RWPE2 (cell line): ENCODE data around the gene BACE2.

Experiments used
- ATAC-seq: fragments of 200-7000 bp; cut with Tn5 transposase; 3 replicates; pipeline ENCODE4 v1.9.1; 2021; ENCODE audit warnings: low read depth
- DNase-seq: peaks from one replicate; pipeline ENCODE4 v3.0.0-alpha.2; 2020; ENCODE audit warnings: low spot score
- H3K27ac ChIP-seq: fragments of 450-650 bp; 2 replicates; pipeline ENCODE4 v1.5.1; 2017; ENCODE audit warnings: mild to moderate bottlenecking; ENCODE audit not compliant: poor library complexity, severe bottlenecking
- H3K27me3 ChIP-seq: fragments of 250-450 bp; sonication (Bioruptor Pico); 2 replicates; pipeline ENCODE4 v1.5.1; 2021; ENCODE audit warnings: mild to moderate bottlenecking, moderate library complexity; ENCODE audit not compliant: insufficient read depth, poor library complexity, severe bottlenecking
- H3K36me3 ChIP-seq: fragments of 250-450 bp; sonication (Bioruptor Pico); 2 replicates; pipeline ENCODE4 v1.5.1; 2020; ENCODE audit warnings: low read depth, mild to moderate bottlenecking, moderate library complexity
- H3K4me1 ChIP-seq: fragments of 250-450 bp; sonication (Bioruptor Pico); 2 replicates; pipeline ENCODE4 v1.5.1; 2021; ENCODE audit warnings: mild to moderate bottlenecking, moderate library complexity; ENCODE audit not compliant: insufficient read depth, poor library complexity, severe bottlenecking
- H3K4me3 ChIP-seq: fragments of 250-450 bp; sonication (Bioruptor Pico); 2 replicates; pipeline ENCODE4 v1.5.1; 2021; ENCODE audit warnings: mild to moderate bottlenecking, moderate library complexity; ENCODE audit not compliant: severe bottlenecking
- H3K9me3 ChIP-seq: fragments of 250-450 bp; sonication (Bioruptor Pico); 2 replicates; pipeline ENCODE4 v1.5.1; 2021; ENCODE audit warnings: mild to moderate bottlenecking, moderate library complexity; ENCODE audit not compliant: severe bottlenecking
- TF ChIP-seq, protein P1 (sequence below): fragments of 450-650 bp; IDR thresholded peaks from one replicate; pipeline ENCODE4 v1.5.1; 2017; ENCODE audit warnings: mild to moderate bottlenecking, moderate library complexity; ENCODE audit not compliant: poor library complexity, severe bottlenecking

BACE2 gene

GRCh38 chr21:41162096-41162495 is 5.9 kb upstream of the BACE2 start:
- no peak for ATAC-seq
- TF ChIP-seq, protein P1, sequence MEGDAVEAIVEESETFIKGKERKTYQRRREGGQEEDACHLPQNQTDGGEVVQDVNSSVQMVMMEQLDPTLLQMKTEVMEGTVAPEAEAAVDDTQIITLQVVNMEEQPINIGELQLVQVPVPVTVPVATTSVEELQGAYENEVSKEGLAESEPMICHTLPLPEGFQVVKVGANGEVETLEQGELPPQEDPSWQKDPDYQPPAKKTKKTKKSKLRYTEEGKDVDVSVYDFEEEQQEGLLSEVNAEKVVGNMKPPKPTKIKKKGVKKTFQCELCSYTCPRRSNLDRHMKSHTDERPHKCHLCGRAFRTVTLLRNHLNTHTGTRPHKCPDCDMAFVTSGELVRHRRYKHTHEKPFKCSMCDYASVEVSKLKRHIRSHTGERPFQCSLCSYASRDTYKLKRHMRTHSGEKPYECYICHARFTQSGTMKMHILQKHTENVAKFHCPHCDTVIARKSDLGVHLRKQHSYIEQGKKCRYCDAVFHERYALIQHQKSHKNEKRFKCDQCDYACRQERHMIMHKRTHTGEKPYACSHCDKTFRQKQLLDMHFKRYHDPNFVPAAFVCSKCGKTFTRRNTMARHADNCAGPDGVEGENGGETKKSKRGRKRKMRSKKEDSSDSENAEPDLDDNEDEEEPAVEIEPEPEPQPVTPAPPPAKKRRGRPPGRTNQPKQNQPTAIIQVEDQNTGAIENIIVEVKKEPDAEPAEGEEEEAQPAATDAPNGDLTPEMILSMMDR: no peak
- no peaks in the 10 kb centered on the region for H3K27me3 ChIP-seq

GRCh38 chr21:41163091-41163490 is 4.9 kb upstream of the BACE2 start:
- Histone ChIP-seq H3K36me3 (no peaks in the 10 kb centered on the region), H3K27ac (no peak overlapping the region), H3K27me3 (no peaks in the 10 kb centered on the region), H3K4me3 (no peak overlapping the region), H3K4me1 (peaks cover 10% of the 10 kb centered on the region), H3K9me3 (peaks cover 3% of the 10 kb centered on the region)
- no peak for DNase-seq
- ATAC-seq: no peak
- TF ChIP-seq, protein P1: no peak

More at GRCh38 chr21:41162096-41162495, 5.9 kb upstream of the BACE2 start:
- Histone ChIP-seq H3K36me3 (no peaks in the 10 kb centered on the region), H3K4me1 (peaks cover 10% of the 10 kb centered on the region), H3K4me3 (no peak overlapping the region), H3K27ac (no peak overlapping the region), H3K9me3 (peaks cover 3% of the 10 kb centered on the region)
- no peak for DNase-seq

DNA sequence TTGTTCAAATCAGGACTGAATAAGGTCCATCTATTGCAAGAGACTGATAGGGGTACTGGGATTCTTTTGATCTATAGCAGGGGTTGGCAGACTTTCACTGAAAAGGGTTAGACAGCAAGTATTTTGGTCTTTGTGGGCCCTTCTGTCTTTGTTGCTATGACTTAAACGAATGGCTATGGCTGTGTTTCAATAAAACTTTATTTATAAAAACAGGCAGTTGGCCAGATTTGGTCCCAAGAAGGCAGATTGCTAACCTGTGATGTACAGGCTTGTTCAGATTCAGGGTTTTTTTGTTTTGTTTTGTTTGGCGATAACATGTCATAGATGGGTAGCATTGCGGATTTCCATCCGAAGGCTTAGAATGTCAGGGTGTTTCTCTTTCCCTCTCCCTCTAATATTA is 3.9 kb upstream of the BACE2 start:
- TF ChIP-seq, protein P1: no peak
- H3K4me1 ChIP-seq: peaks cover 10% of the 10 kb centered on the region
- H3K36me3 ChIP-seq: no peaks in the 10 kb centered on the region
- no peak for DNase-seq
- H3K27ac ChIP-seq: no peak overlapping the region
- no peaks in the 10 kb centered on the region for H3K9me3 ChIP-seq
- H3K27me3 ChIP-seq: no peaks in the 10 kb centered on the region
- no peak for ATAC-seq
- no peak overlapping the region for H3K4me3 ChIP-seq

DNA sequence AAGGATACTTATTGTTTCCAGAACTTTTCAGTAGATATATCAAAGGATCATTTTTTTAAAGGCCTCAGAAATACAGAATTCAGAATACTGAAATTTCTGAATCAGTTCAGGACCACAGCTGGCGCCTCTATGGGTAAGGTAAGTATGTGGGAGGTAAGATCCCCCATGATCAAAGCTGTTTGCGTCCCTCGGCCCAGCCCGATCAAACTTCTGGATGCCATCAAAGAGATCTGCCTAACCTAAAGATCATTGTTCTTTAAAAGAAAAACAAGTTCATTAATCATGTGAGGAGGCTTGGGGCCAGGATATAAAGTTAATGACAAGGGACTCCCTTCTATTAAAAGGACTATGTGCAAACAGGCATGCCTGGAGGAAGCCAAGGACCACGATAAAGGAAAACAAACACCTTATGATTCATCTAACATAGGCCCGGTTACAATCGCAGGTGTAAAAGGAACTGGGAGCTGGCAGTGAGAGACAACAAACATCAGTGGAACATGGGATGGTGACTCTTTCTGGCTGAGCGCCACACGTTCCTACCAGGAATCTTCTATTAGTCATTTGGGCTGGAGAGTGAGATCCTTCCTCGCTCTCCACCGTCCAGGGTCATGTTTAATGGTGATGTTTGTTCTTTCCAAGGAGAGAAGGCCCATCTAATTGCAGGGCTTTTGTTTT is 2.8 kb upstream of the BACE2 start:
- DNase-seq: peak; percentile 87
- no peak overlapping the region for H3K4me3 ChIP-seq
- TF ChIP-seq, protein P1: no peak
- ATAC-seq: peak; percentile 69
- H3K27me3 ChIP-seq: no peaks in the 10 kb centered on the region
- H3K4me1 ChIP-seq: peaks cover 18% of the 10 kb centered on the region
- H3K36me3 ChIP-seq: no peaks in the 10 kb centered on the region
- H3K9me3 ChIP-seq: no peaks in the 10 kb centered on the region
- no peak overlapping the region for H3K27ac ChIP-seq

- Histone ChIP-seq H3K36me3 (peaks cover 4% of the 10 kb centered on the region; the same call in 1 of the 2 replicates), H3K4me1 (peaks cover 33% of the 10 kb centered on the region), H3K4me3 (peak overlapping the region; percentile 97), H3K27ac (no peak overlapping the region), H3K9me3 (no peaks in the 10 kb centered on the region), H3K27me3 (no peaks in the 10 kb centered on the region)
- DNase-seq: no peak
- TF ChIP-seq, protein P1: no peak
- ATAC-seq: no peak
Observed at GRCh38 chr21:41166884-41167283, 1.1 kb upstream of the BACE2 start.
